Neural cell (in vitro differentiated cells): ENCODE results near the gene MRPL4.

Experiments
- CTCF ChIP-seq: fragments of 450-650 bp; IDR thresholded peaks from 2 replicates; pipeline ENCODE4 v1.5.1; 2014; ENCODE audit warnings: antibody characterized with exemption, mild to moderate bottlenecking, moderate library complexity; ENCODE audit not compliant: poor library complexity, severe bottlenecking
- EP300 ChIP-seq: fragments of 450-650 bp; conservative IDR thresholded peaks from 2 replicates; pipeline ENCODE4 v1.6.1; 2014; ENCODE audit warnings: antibody characterized with exemption, mild to moderate bottlenecking, moderate library complexity; ENCODE audit not compliant: poor library complexity, severe bottlenecking
- EZH2 ChIP-seq: fragments of 200-600, 300-800 bp; shearing (Covaris generic), sonication (generic); IDR thresholded peaks from 2 replicates; pipeline ENCODE4 v1.6.1; 2014; ENCODE audit warnings: antibody characterized with exemption, low read length, borderline replicate concordance, mild to moderate bottlenecking; ENCODE audit not compliant: insufficient read depth, poor library complexity, severe bottlenecking
- RAD21 ChIP-seq: fragments of 450-650 bp; conservative IDR thresholded peaks from 2 replicates; pipeline ENCODE4 v1.6.1; 2014; ENCODE audit warnings: antibody characterized with exemption, mild to moderate bottlenecking, moderate library complexity

DNA sequence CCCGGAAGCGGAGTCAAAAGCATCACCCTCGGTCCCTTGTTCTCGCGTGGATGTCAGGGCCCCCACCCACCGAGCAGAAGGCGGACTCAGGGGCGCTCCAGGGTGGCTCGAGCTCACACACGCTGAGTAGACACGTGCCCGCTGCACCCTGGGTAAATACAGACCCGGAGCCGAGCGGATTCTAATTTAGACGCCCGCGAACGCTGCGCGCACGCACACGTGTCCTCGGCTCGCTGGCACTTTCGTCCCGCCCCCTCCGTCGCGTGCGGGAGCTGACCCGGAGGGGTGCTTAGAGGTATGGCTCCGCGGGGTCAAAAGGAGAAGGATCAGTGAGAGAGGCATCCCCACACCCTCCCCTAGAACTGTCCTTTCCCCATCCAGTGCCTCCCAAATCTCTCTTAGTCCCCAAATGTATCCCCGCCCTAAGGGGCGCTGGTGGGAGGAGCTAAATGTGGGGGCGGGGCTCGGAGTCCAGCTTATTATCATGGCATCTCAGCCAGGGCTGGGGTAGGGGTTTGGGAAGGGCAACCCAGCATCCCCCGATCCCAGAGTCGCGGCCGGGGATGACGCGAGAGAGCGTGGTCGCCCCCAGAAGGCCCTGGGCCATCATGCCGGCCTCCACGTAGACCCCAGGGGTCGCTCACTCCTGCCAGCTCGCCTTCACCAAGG lies 37.3 kb downstream of the MRPL4 start:
- TF ChIP-seq EP300 (no peak), CTCF (no peak), EZH2 (no peak), RAD21 (no peak)
